Mucosa of rectum (tissue), 2 donors: Measurements from ENCODE around the gene TBC1D23.
"Not testable (repeated sequence)": the region's sequence is repeated elsewhere in the genome, so short reads cannot be mapped to it uniquely, and the experiment has no call there.

Experiments used
- H3K27ac ChIP-seq, 2 donors: one replicate each; pipeline ENCODE4 v1.7.0; 2013; ENCODE audit warnings: inconsistent platforms in 2 of 2, low read depth in 2 of 2, low read length in 2 of 2
- H3K27me3 ChIP-seq, 2 donors: one replicate each; pipeline ENCODE4 v1.7.0; 2013; ENCODE audit warnings: low read length in 2 of 2; ENCODE audit not compliant: control insufficient read depth in 2 of 2, insufficient read depth in 2 of 2
- H3K36me3 ChIP-seq, 2 donors: one replicate each; pipeline ENCODE4 v1.7.0; 2013; ENCODE audit warnings: low read length in 2 of 2; ENCODE audit not compliant: control insufficient read depth in 2 of 2, insufficient read depth in 2 of 2
- H3K4me1 ChIP-seq, 2 donors: one replicate each; pipeline ENCODE4 v1.7.0; 2013; ENCODE audit warnings: low read length in 2 of 2, mild to moderate bottlenecking in 1 of 2; ENCODE audit not compliant: control insufficient read depth in 2 of 2, insufficient read depth in 2 of 2
- H3K4me3 ChIP-seq, 2 donors: one replicate each; pipeline ENCODE4 v1.7.0; 2013; ENCODE audit warnings: low read length in 2 of 2
- H3K9ac ChIP-seq, 2 donors: one replicate each; pipeline ENCODE4 v1.7.0; 2013; ENCODE audit warnings: low read length in 2 of 2, low read depth in 1 of 2, mild to moderate bottlenecking in 1 of 2
- H3K9me3 ChIP-seq, 2 donors: one replicate each; pipeline ENCODE4 v1.7.0; 2013; ENCODE audit warnings: low read length in 2 of 2; ENCODE audit not compliant: control insufficient read depth in 2 of 2
- donor health status: healthy.
- donor health status: Normal muscosa, but diverticular disease.

TBC1D23 gene

GRCh38 chr3:100229188-100229587 lies 31.6 kb upstream of the TBC1D23 start:
- not testable (repeated sequence) for H3K27ac ChIP-seq, H3K4me3 ChIP-seq, H3K4me1 ChIP-seq, H3K36me3 ChIP-seq, H3K9ac ChIP-seq, H3K27me3 ChIP-seq, H3K9me3 ChIP-seq

GRCh38 chr3:100230710-100231109 lies 30.1 kb upstream of the TBC1D23 start:
- no peaks in the 10 kb centered on the region for H3K27me3 ChIP-seq
- H3K36me3 ChIP-seq: no peaks in the 10 kb centered on the region
- no peak overlapping the region for H3K27ac ChIP-seq
- no peaks in the 10 kb centered on the region for H3K4me1 ChIP-seq
- no peak overlapping the region for H3K4me3 ChIP-seq
- H3K9ac ChIP-seq: no peak overlapping the region
- no peaks in the 10 kb centered on the region for H3K9me3 ChIP-seq

- Histone ChIP-seq H3K4me1 (no peaks in the 10 kb centered on the region), H3K27ac (no peak overlapping the region), H3K9me3 (no peaks in the 10 kb centered on the region), H3K9ac (no peak overlapping the region), H3K36me3 (no peaks in the 10 kb centered on the region), H3K27me3 (no peaks in the 10 kb centered on the region), H3K4me3 (no peak overlapping the region)
Measured at GRCh38 chr3:100231668-100232067, 29.1 kb upstream of the TBC1D23 start.

- Histone ChIP-seq H3K27ac (no peak overlapping the region), H3K4me1 (no peaks in the 10 kb centered on the region), H3K4me3 (no peak overlapping the region), H3K36me3 (no peaks in the 10 kb centered on the region), H3K9ac (no peak overlapping the region), H3K27me3 (no peaks in the 10 kb centered on the region), H3K9me3 (peaks cover 2 to 4% of the 10 kb centered on the region in 2 donors)
Measured at GRCh38 chr3:100234364-100234763, 26.4 kb upstream of the TBC1D23 start.

- no peaks in the 10 kb centered on the region for H3K4me1 ChIP-seq
- no peaks in the 10 kb centered on the region for H3K36me3 ChIP-seq
- H3K9ac ChIP-seq: no peak overlapping the region
- peaks cover 2 to 4% of the 10 kb centered on the region in 2 donors for H3K9me3 ChIP-seq
- no peaks in the 10 kb centered on the region for H3K27me3 ChIP-seq
- H3K4me3 ChIP-seq: no peak overlapping the region
- H3K27ac ChIP-seq: no peak overlapping the region
Measured at GRCh38 chr3:100238599-100238998, 22.2 kb upstream of the TBC1D23 start.

- not testable (repeated sequence) for H3K4me3 ChIP-seq, H3K27me3 ChIP-seq, H3K9me3 ChIP-seq, H3K27ac ChIP-seq, H3K36me3 ChIP-seq, H3K9ac ChIP-seq, H3K4me1 ChIP-seq
Measured at GRCh38 chr3:100242471-100242870, 18.3 kb upstream of the TBC1D23 start.

- no peaks in the 10 kb centered on the region for H3K36me3 ChIP-seq
- no peaks in the 10 kb centered on the region for H3K4me1 ChIP-seq
- no peak overlapping the region for H3K9ac ChIP-seq
Measured at GRCh38 chr3:100244264-100244663, 16.5 kb upstream of the TBC1D23 start.

GRCh38 chr3:100245136-100245535 lies 15.7 kb upstream of the TBC1D23 start:
- Histone ChIP-seq H3K27ac (no peak overlapping the region), H3K36me3 (no peaks in the 10 kb centered on the region), H3K9me3 (no peaks in the 10 kb centered on the region), H3K27me3 (no peaks in the 10 kb centered on the region), H3K9ac (no peak overlapping the region), H3K4me3 (no peak overlapping the region), H3K4me1 (no peaks in the 10 kb centered on the region)

More at GRCh38 chr3:100244264-100244663, 16.5 kb upstream of the TBC1D23 start:
- H3K9me3 ChIP-seq: no peaks in the 10 kb centered on the region
- no peaks in the 10 kb centered on the region for H3K27me3 ChIP-seq
- no peak overlapping the region for H3K27ac ChIP-seq
- H3K4me3 ChIP-seq: no peak overlapping the region

- Histone ChIP-seq H3K27ac (no peak overlapping the region), H3K27me3 (no peaks in the 10 kb centered on the region), H3K4me1 (no peaks in the 10 kb centered on the region), H3K9ac (no peak overlapping the region), H3K9me3 (no peaks in the 10 kb centered on the region), H3K36me3 (no peaks in the 10 kb centered on the region), H3K4me3 (no peak overlapping the region)
Measured at GRCh38 chr3:100245927-100246326, 14.9 kb upstream of the TBC1D23 start.

GRCh38 chr3:100246999-100247398 lies 13.8 kb upstream of the TBC1D23 start:
- no peak overlapping the region for H3K9ac ChIP-seq
- no peak overlapping the region for H3K27ac ChIP-seq
- H3K9me3 ChIP-seq: no peaks in the 10 kb centered on the region
- no peak overlapping the region for H3K4me3 ChIP-seq
- no peaks in the 10 kb centered on the region for H3K27me3 ChIP-seq
- no peaks in the 10 kb centered on the region for H3K4me1 ChIP-seq
- no peaks in the 10 kb centered on the region for H3K36me3 ChIP-seq

GRCh38 chr3:100252001-100252400 lies 8.8 kb upstream of the TBC1D23 start:
- Histone ChIP-seq H3K27ac (no peak overlapping the region), H3K9me3 (no peaks in the 10 kb centered on the region), H3K4me1 (no peaks in the 10 kb centered on the region), H3K36me3 (no peaks in the 10 kb centered on the region), H3K9ac (no peak overlapping the region), H3K27me3 (no peaks in the 10 kb centered on the region), H3K4me3 (no peak overlapping the region)
